ENCODE data around the gene SAMD10. TPM values are rescaled to one million over a fixed set of nuclear protein-coding genes. Genes with fewer than 3 reads are reported as not detected.
A peak's percentile ranks its signal among the peaks of the same experiment; 100 is the strongest.
"Not testable (repeated sequence)": the region's sequence is repeated elsewhere in the genome, so short reads cannot be mapped to it uniquely, and the experiment has no call there.

The SAMD10 gene
- total RNA-seq, 1 donor from 2014 or later: 5.4 TPM

GRCh38 chr20:63968928-63969760, 10.3 kb downstream of the SAMD10 start:
- no peak for DNase-seq (ENCODE audit: low read depth)

DNA sequence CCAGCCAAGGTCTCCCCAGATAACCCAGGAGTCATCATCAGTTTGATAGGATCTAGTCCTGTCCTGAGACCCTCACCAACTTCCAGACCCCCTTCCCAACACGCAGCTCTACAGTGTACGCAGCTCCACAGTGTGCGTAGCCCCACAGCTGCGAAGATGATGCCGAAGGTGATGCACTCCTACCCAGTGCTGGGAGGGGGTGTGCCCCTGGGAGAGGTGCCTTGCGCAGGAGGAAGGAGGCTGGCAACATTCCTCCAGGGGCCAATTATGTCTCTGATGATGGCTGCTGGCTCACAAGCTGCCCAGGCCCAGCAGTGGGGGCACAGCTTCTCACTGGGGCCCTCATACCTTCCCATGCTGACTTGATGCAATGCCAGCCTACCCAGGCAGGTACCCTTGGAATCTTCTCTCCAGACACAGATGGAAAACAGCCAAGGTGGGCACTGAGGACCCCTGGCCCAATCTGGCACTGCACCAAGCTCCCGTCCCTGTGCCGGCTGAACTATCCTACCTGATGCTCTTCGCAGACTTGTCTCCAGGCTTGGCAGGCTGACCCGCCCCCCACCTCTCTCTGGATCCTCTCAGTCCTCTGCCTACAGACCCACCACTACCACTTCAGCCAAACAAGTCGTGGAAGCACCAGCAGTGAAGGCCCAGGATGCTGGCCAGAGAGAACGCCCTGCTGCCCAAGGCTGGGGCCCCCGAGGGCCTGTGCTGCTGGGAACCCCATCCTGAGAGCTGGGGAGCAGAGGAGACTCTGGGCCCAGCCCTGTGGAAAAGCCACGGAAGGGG, 11.1 kb downstream of the SAMD10 start:
- no peak for DNase-seq (ENCODE audit: low read depth)

DNA sequence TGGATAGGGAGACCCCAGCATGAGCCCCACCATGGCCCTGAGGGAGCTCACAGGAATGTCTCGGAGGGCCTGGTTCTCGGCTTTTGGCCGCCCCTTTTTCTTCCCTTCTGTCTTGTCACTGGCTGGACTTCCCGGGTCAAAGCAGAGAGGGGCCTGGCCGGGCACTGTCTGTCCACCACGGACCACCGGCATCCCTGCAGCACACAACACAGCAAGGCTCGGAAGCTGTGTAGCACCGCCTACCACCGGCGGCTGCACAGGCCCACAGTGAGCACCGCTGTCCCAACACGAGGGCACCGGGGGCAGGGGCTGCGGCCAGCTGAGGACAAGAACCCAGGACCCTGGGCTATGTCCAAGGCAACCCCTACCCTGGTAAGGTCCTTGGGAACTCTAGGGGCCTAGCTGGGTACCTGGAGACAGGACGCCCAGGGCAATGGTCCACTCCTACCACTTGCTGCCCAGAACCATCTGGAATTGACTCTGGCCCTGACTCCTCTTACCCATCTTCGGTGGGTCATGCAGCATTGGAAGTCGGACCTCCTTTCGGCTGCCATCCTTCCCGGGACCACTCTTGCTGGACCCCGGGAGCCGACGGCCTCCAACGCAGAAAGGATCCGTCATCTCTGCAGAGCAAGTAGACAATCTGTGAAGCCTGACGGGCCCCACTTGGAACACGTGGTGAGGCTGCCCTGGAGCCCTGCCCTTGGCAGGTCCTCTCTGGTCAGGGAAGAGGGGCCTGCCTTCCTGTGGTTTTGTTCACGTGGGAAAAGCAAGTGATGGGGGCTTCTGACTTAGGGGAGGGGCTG, 11.9 kb downstream of the SAMD10 start:
- no peak for DNase-seq (ENCODE audit: low read depth)

- DNase-seq (ENCODE audit: low read depth): no peak
Observed at GRCh38 chr20:63966944-63967322, 12.5 kb downstream of the SAMD10 start.

- DNase-seq (ENCODE audit: low read depth): no peak
Observed at GRCh38 chr20:63966172-63966943, 13.1 kb downstream of the SAMD10 start.

DNA sequence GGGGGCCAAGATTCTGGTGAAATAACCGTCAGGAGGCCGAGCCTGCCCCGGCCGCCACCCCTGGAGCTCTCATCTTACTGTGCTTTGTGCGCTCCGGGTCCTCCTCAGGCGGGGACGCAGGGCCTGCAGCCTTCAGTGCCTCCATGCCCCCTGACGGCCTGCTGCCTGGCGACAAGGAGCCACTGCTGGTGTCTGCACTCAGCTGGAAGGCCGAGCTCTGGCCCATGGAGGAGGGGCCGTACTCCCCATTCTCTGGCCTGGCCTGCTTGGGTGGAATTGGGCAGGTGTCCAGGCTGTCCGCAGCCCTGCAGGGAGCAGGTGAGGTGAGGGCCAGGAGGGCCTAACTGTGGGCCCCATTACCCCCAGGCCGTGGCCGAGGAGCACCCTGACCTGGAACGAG, 15.0 kb downstream of the SAMD10 start:
- no peak for DNase-seq (ENCODE audit: low read depth)

DNA sequence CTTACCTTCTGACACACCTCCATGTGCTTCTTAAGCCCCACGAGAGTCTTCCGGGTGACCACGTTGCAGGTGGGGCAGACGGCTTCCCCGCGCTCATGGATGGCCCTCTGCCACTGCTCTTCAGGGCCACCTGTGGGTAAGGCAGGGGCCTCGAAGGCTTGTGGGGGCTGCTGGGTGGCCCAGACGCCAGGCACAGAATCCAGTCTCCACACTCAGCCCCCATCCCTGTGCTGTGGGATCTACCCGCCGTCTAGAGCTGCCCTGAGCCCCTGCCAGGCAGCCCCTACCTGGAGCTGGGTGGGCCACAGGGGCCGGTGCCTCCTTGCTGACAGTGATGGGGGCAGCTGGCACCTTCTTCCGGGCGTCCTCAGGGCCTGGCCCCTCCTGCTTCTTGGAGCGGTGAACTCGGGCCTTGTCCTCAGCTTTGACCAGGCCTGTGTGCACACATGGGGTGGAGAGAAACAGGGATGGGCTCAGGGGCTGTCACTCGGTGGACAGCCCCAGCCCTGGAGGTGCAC, 15.6 kb downstream of the SAMD10 start:
- DNase-seq (ENCODE audit: low read depth): no peak

GRCh38 chr20:63963348-63963741, 16.1 kb downstream of the SAMD10 start:
- DNase-seq (ENCODE audit: low read depth): no peak

DNA sequence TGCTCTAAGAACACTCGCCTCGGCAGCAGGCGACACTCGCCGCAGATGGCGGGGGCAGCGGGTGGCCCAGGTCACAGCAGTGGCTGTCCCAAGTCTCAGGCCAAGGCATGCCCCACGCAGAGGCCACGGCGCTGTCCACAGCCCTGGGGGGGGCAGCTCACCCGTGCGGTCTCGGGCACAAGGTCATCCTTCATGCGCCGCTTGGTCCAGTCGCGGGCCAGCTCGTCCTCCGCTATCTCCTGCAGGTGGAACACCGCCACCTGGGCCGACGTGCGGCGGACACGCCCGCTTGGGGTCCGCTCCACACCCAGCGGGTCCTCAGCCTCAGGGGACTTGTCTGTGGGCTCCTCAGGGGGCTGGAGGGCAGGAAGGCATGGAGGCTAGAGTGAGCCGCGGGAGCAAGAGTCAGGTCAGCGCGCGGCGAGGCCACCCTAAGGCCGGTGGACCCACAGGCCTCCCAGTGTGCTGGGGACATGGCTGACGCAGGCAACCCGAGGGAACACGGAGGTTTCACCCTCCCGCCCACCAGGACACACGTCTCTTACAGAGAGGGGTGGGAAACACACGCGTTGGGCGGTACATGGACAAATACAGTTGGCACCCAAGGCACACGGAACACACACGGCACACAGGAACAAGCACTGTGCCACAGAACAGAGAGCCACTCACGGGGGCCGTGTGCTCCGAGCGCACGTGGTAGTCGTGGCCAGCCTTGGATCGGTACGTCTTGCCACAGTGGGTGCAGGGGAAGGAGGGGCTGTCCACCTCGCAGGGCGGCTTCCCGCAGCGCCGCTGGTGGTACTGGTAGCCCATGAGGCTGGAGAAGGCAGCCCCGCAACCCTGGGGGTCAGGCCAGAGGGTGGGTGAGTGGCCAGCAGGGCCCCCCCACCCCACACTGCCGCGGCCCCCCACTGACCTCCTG, 16.8 kb downstream of the SAMD10 start:
- DNase-seq (ENCODE audit: low read depth): no peak

- DNase-seq (ENCODE audit: low read depth): no peak
Observed at GRCh38 chr20:63961664-63962425, 17.6 kb downstream of the SAMD10 start.

DNA sequence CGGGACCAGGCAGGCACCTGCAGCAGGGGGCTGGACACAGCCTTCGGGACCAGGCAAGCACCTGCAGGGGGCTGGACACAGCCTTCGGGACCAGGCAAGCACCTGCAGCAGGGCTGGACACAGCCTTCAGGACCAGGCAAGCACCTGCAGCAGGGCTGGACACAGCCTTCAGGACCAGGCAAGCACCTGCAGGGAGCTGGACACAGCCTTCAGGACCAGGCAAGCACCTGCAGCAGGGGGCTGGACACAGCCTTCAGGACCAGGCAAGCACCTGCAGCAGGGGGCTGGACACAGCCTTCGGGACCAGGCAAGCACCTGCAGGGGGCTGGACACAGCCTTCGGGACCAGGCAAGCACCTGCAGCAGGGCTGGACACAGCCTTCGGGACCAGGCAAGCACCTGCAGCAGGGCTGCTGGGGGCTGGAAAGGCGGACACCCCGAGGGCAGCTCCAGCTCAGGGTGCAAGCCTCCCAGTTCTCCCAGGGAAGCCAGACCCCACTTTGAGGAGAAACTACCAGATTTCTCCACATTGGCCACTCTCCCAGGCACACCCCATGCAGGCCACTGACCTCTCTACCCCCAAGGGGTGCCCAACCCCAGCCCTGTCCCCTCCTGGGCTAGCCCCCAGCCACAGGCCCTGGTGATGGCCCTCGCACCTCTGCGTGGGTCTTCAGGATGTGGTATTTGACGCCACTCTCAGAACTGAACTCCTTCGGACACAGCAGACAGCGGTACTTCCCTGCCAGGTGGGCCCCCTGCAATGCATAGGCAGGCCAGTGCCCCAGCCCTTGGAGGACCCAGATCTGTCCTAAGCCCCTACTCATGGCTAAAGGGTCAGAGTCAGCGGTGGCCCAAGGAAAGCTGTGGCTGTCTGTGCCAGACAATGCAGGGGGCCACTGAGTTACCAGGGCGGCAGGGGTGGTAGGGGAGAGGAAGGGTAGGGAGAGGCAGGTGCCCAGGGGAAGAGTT, 18.5 kb downstream of the SAMD10 start:
- DNase-seq (ENCODE audit: low read depth): not testable (repeated sequence)

DNA sequence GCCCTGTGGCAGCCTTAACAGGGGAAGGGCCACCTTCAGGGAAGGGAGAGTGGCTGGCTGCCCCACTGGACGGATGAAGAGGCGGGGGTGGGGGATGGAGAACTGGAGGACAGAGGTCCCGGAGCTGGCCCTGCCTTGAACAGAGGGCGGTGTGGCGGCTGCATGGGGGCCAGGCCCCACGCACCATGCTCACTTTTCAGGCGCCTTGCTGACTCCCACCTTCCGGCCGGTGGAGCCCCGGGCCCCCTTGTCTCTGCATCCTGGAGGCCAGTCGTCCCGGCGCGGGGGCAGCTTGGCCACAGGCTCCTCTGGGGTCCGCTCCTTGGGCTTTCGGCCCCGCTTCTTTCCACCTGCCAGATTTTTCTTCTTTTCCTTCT, 19.8 kb downstream of the SAMD10 start:
- no peak for DNase-seq (ENCODE audit: low read depth)

GRCh38 chr20:63958964-63959698, 20.3 kb downstream of the SAMD10 start:
- DNase-seq (ENCODE audit: low read depth): no peak

- no peak for DNase-seq (ENCODE audit: low read depth)
Observed at GRCh38 chr20:63958471-63958870, 21.0 kb downstream of the SAMD10 start.

- DNase-seq (ENCODE audit: low read depth): no peak
Observed at GRCh38 chr20:63957690-63958441, 21.6 kb downstream of the SAMD10 start.

DNA sequence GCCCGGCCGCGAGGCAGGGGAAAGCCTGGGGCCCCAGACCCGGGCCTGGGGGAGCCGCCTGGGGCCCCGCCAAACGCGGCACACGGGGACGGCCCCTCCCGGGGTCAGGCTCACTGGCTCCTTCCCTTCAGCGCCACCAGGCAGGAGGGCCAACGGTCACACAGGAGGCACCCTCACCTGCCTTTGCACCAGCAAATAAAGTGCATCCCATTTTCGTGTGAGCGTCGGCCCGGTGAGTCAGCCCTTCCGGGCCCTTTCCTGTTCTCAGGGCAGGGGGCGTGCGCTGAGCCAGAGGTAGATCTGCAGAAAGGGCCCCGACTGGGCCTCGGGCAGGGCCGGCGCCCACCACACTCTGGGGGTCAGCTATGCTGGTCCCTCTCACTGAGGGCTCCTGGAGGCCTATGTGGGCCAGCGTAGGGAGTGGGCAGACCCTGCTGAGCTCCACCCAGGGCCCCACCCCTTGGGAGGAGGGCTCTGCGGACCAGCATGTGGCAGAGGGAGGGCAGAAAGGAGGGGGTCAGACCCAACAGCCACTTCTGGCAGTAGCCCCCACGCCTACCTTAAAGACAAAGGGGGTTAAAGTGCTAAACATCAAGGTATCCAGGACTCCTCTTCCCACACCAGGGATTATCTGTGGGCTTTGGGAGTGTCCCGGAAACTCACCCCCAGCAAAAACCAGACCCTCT, 22.3 kb downstream of the SAMD10 start:
- peak; percentile 34 for DNase-seq (ENCODE audit: low read depth)
